ENCODE results near the gene PLD4. TPM values are rescaled to one million over a fixed set of nuclear protein-coding genes. Genes with fewer than 3 reads are reported as not detected.

PLD4 gene
- polyA plus RNA-seq, 4 donors, result 0.42 to 12.4 (median 1.4) TPM; not detected in 1

- H3K36me3 ChIP-seq (ENCODE audit: control insufficient read depth in 3 of 3, insufficient read depth in 2 of 3, low read depth in 1 of 3, low read length in 3 of 3), result no peaks in the 10 kb centered on the region
- FAIRE-seq (no peak), DNase-seq (no peak)
- 75 to 83% (median 80%) methylated on average over 16 to 17 of the region's 17 CpGs for WGBS, 3 donors
- H3K4me3 ChIP-seq (ENCODE audit: low read depth in 1 of 3, low read length in 3 of 3), result no peak overlapping the region
- H3K27ac ChIP-seq (ENCODE audit: low read depth in 1 of 3, low read length in 2 of 3), result no peak overlapping the region
- H3K9me3 ChIP-seq (ENCODE audit: control insufficient read depth in 2 of 2, insufficient read depth in 1 of 2, low read depth in 1 of 2, low read length in 1 of 2), result peaks cover 0 to 8% of the 10 kb centered on the region in 2 donors
- H3K4me1 ChIP-seq (ENCODE audit: control insufficient read depth in 3 of 3, insufficient read depth in 2 of 3, low read depth in 1 of 3, low read length in 2 of 3), result peaks cover 0 to 39% (median 0%) of the 10 kb centered on the region in 3 donors
- H3K27me3 ChIP-seq (ENCODE audit: control insufficient read depth in 3 of 3, insufficient read depth in 3 of 3, low read length in 3 of 3), result peaks cover 0 to 37% (median 5%) of the 10 kb centered on the region in 3 donors
Observed at GRCh38 chr14:104928391-104929133, 3.9 kb downstream of the PLD4 start.

GRCh38 chr14:104929268-104930230 is 4.9 kb downstream of the PLD4 start:
- H3K27ac ChIP-seq (ENCODE audit: low read depth in 1 of 3, low read length in 2 of 3), result no peak overlapping the region
- H3K4me1 ChIP-seq (ENCODE audit: control insufficient read depth in 3 of 3, insufficient read depth in 2 of 3, low read depth in 1 of 3, low read length in 2 of 3), result peaks cover 0 to 39% (median 0%) of the 10 kb centered on the region in 3 donors
- no peaks in the 10 kb centered on the region for H3K36me3 ChIP-seq (ENCODE audit: control insufficient read depth in 3 of 3, insufficient read depth in 2 of 3, low read depth in 1 of 3, low read length in 3 of 3)
- no peak overlapping the region for H3K4me3 ChIP-seq (ENCODE audit: low read depth in 1 of 3, low read length in 3 of 3)
- peaks cover 0 to under 1% of the 10 kb centered on the region in 2 donors for H3K9me3 ChIP-seq (ENCODE audit: control insufficient read depth in 2 of 2, insufficient read depth in 1 of 2, low read depth in 1 of 2, low read length in 1 of 2)
- 77 to 89% (median 85%) methylated on average over 15 of the region's 15 CpGs for WGBS, 3 donors
- peaks cover 0 to 44% (median 5%) of the 10 kb centered on the region in 3 donors for H3K27me3 ChIP-seq (ENCODE audit: control insufficient read depth in 3 of 3, insufficient read depth in 3 of 3, low read length in 3 of 3)
- DNase-seq (no peak), FAIRE-seq (no peak)

- FAIRE-seq, result no peak
Observed at GRCh38 chr14:104930526-104931303, 6.0 kb downstream of the PLD4 start.

GRCh38 chr14:104931304-104931770 is 6.7 kb downstream of the PLD4 start:
- Histone ChIP-seq H3K9me3 (ENCODE audit: control insufficient read depth in 2 of 2, insufficient read depth in 1 of 2, low read depth in 1 of 2, low read length in 1 of 2) (no peaks in the 10 kb centered on the region), H3K4me1 (ENCODE audit: control insufficient read depth in 3 of 3, insufficient read depth in 2 of 3, low read depth in 1 of 3, low read length in 2 of 3) (peaks cover 0 to 26% (median 0%) of the 10 kb centered on the region in 3 donors), H3K27me3 (ENCODE audit: control insufficient read depth in 3 of 3, insufficient read depth in 3 of 3, low read length in 3 of 3) (peaks cover 0 to 55% (median 5%) of the 10 kb centered on the region in 3 donors), H3K4me3 (ENCODE audit: low read depth in 1 of 3, low read length in 3 of 3) (no peak overlapping the region), H3K36me3 (ENCODE audit: control insufficient read depth in 3 of 3, insufficient read depth in 2 of 3, low read depth in 1 of 3, low read length in 3 of 3) (no peaks in the 10 kb centered on the region), H3K27ac (ENCODE audit: low read depth in 1 of 3, low read length in 2 of 3) (no peak overlapping the region)
- no peak for DNase-seq
- FAIRE-seq, result no peak
- WGBS, 3 donors, result 44 to 66% (median 55%) methylated on average over 6 to 9 of the region's 9 CpGs

More at GRCh38 chr14:104930526-104931303, 6.0 kb downstream of the PLD4 start:
- no peaks in the 10 kb centered on the region for H3K9me3 ChIP-seq (ENCODE audit: control insufficient read depth in 2 of 2, insufficient read depth in 1 of 2, low read depth in 1 of 2, low read length in 1 of 2)
- no peak overlapping the region for H3K27ac ChIP-seq (ENCODE audit: low read depth in 1 of 3, low read length in 2 of 3)
- no peak for DNase-seq
- H3K36me3 ChIP-seq (ENCODE audit: control insufficient read depth in 3 of 3, insufficient read depth in 2 of 3, low read depth in 1 of 3, low read length in 3 of 3), result no peaks in the 10 kb centered on the region
- 74 to 88% (median 74%) methylated on average over 9 to 10 of the region's 10 CpGs for WGBS, 3 donors
- H3K27me3 ChIP-seq (ENCODE audit: control insufficient read depth in 3 of 3, insufficient read depth in 3 of 3, low read length in 3 of 3), result peaks cover 0 to 54% (median 5%) of the 10 kb centered on the region in 3 donors
- peaks cover 0 to 32% (median 0%) of the 10 kb centered on the region in 3 donors for H3K4me1 ChIP-seq (ENCODE audit: control insufficient read depth in 3 of 3, insufficient read depth in 2 of 3, low read depth in 1 of 3, low read length in 2 of 3)
- no peak overlapping the region for H3K4me3 ChIP-seq (ENCODE audit: low read depth in 1 of 3, low read length in 3 of 3)

- Histone ChIP-seq H3K9me3 (ENCODE audit: control insufficient read depth in 2 of 2, insufficient read depth in 1 of 2, low read depth in 1 of 2, low read length in 1 of 2) (no peaks in the 10 kb centered on the region), H3K4me1 (ENCODE audit: control insufficient read depth in 3 of 3, insufficient read depth in 2 of 3, low read depth in 1 of 3, low read length in 2 of 3) (peaks cover 0 to 26% (median 0%) of the 10 kb centered on the region in 3 donors), H3K4me3 (ENCODE audit: low read depth in 1 of 3, low read length in 3 of 3) (no peak overlapping the region), H3K36me3 (ENCODE audit: control insufficient read depth in 3 of 3, insufficient read depth in 2 of 3, low read depth in 1 of 3, low read length in 3 of 3) (no peaks in the 10 kb centered on the region), H3K27ac (ENCODE audit: low read depth in 1 of 3, low read length in 2 of 3) (no peak overlapping the region), H3K27me3 (ENCODE audit: control insufficient read depth in 3 of 3, insufficient read depth in 3 of 3, low read length in 3 of 3) (peaks cover 0 to 55% (median 5%) of the 10 kb centered on the region in 3 donors)
- WGBS, 3 donors, result 19 to 49% (median 39%) methylated on average over 54 to 64 of the region's 64 CpGs
- no peak for FAIRE-seq
- peak in 1 of 2 donors; percentile 30 for DNase-seq
Observed at GRCh38 chr14:104931771-104932675, 7.3 kb downstream of the PLD4 start.

GRCh38 chr14:104932676-104933631 is 8.3 kb downstream of the PLD4 start:
- no peaks in the 10 kb centered on the region for H3K9me3 ChIP-seq (ENCODE audit: control insufficient read depth in 2 of 2, insufficient read depth in 1 of 2, low read depth in 1 of 2, low read length in 1 of 2)
- peak overlapping the region; percentile 24 to 44 (median 34) for H3K4me3 ChIP-seq (ENCODE audit: low read depth in 1 of 3, low read length in 3 of 3)
- DNase-seq, result peak; percentile 38 to 86
- WGBS, 3 donors, result 9 to 14% (median 10%) methylated on average over 56 to 100 of the region's 100 CpGs
- peaks cover 0 to 17% (median 0%) of the 10 kb centered on the region in 3 donors for H3K4me1 ChIP-seq (ENCODE audit: control insufficient read depth in 3 of 3, insufficient read depth in 2 of 3, low read depth in 1 of 3, low read length in 2 of 3)
- H3K36me3 ChIP-seq (ENCODE audit: control insufficient read depth in 3 of 3, insufficient read depth in 2 of 3, low read depth in 1 of 3, low read length in 3 of 3), result no peaks in the 10 kb centered on the region
- H3K27ac ChIP-seq (ENCODE audit: low read depth in 1 of 3, low read length in 2 of 3), result no peak overlapping the region
- H3K27me3 ChIP-seq (ENCODE audit: control insufficient read depth in 3 of 3, insufficient read depth in 3 of 3, low read length in 3 of 3), result peaks cover 0 to 60% (median 5%) of the 10 kb centered on the region in 3 donors
- no peak for FAIRE-seq

All from small intestine (tissue), 7 donors.